Measurements from ENCODE around the gene CADM3. TPM values are rescaled to one million over a fixed set of nuclear protein-coding genes. Genes with fewer than 3 reads are reported as not detected.

The CADM3 gene
- polyA plus RNA-seq, 1 experiment, result 0.01 TPM

DNA sequence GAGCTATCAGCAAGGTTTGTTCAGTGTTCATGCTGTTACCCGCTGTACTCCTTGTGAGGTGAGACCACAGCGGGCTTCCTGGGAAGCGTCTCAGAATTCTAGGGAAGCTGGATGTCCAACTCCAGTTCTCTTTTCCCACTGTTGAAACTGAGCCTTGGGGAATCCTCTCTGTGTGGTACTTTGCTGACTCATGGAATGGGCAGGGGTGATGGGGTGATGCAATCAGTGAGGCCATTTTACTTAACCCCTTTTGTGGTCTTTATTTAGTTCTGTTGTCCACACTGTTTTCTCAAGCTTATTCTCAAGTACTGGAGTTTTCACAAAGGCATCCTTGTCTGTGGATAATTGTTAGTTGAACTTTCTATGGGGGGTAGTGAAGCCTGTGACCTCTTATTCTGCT is 75.9 kb downstream of the CADM3 start:
- DNase-seq (ENCODE audit: low read depth, low spot score), result no peak
- Histone ChIP-seq H3K4me3 (ENCODE audit: low read depth, low read length) (no peak overlapping the region), H3K27me3 (ENCODE audit: control insufficient read depth, insufficient read depth, low read length) (no peaks in the 10 kb centered on the region), H3K27ac (ENCODE audit: low read depth, low read length) (no peak overlapping the region), H3K9me3 (ENCODE audit: control insufficient read depth, insufficient read depth, low read length) (peaks cover 10% of the 10 kb centered on the region)
- POLR2A ChIA-PET, result no interaction called here
- TF ChIP-seq, protein P1, sequence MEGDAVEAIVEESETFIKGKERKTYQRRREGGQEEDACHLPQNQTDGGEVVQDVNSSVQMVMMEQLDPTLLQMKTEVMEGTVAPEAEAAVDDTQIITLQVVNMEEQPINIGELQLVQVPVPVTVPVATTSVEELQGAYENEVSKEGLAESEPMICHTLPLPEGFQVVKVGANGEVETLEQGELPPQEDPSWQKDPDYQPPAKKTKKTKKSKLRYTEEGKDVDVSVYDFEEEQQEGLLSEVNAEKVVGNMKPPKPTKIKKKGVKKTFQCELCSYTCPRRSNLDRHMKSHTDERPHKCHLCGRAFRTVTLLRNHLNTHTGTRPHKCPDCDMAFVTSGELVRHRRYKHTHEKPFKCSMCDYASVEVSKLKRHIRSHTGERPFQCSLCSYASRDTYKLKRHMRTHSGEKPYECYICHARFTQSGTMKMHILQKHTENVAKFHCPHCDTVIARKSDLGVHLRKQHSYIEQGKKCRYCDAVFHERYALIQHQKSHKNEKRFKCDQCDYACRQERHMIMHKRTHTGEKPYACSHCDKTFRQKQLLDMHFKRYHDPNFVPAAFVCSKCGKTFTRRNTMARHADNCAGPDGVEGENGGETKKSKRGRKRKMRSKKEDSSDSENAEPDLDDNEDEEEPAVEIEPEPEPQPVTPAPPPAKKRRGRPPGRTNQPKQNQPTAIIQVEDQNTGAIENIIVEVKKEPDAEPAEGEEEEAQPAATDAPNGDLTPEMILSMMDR (IDR thresholded peaks at IDR 0.05; ENCODE audit: low read depth, low read length), result no peak
- CTCF ChIA-PET, result no interaction called here

DNA sequence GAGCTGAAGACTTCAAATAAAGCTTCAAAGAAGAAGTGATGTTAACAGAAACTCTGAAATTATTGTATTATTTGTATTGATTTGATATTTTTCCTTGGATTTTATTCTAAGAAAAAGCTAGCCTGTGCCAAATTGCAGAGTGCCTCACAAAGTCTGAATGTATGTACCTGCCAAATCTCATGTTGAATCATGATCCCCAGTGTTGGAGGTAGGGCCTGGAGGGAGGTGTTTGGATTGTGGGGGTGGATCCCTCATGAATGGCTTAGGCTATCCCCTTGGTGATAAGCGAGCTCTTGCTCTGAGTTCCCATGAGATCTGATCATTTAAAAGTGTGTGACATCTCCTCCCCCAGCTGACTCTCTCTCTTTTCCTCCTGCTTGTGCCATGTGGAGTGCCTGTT is 76.9 kb downstream of the CADM3 start:
- Histone ChIP-seq H3K27me3 (ENCODE audit: control insufficient read depth, insufficient read depth, low read length) (no peaks in the 10 kb centered on the region), H3K27ac (ENCODE audit: low read depth, low read length) (no peak overlapping the region), H3K4me3 (ENCODE audit: low read depth, low read length) (no peak overlapping the region), H3K9me3 (ENCODE audit: control insufficient read depth, insufficient read depth, low read length) (peaks cover 14% of the 10 kb centered on the region)
- TF ChIP-seq, protein P1 (IDR thresholded peaks at IDR 0.05; ENCODE audit: low read depth, low read length), result no peak
- ChIA-PET POLR2A (no interaction called here), CTCF (interaction anchor here (0.9 to 1.4 kb wide), 2 partner anchors 33 to 35 kb away, joined by 3 to 5 read pairs; no protein-coding TSS in a partner anchor)
- DNase-seq (ENCODE audit: low read depth, low spot score), result no peak

DNA sequence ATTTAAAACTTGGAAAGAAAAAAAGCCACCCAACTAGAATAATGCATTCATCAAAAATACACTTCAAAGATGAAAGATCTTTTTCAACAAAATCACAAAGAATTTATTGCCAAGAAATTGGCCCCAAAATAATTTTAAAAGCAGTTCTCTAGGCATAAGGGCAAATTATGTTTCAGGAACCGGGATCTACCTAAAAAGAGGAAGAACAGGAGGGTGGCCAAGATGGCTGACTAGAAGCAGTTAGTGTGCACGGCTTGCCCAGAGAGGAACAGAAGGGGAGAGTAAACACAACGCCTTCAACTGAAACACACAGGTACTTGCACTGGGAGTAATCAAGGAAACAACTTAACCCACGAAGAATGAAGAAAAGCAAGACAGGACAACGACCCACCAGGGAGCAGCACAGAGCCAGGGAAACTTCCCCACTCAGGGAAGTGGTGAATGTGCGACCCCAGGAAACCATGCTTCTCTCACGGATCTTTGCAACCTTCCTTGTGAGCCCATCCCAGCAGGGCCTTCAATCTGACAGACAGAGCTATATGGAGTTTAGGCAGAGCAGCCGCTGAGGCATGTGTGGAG is 79.3 kb downstream of the CADM3 start:
- no peaks in the 10 kb centered on the region for H3K27me3 ChIP-seq (ENCODE audit: control insufficient read depth, insufficient read depth, low read length)

More for the DNA sequence above, 79.3 kb downstream of the CADM3 start:
- ChIA-PET CTCF (no interaction called here), POLR2A (no interaction called here)
- Histone ChIP-seq H3K27ac (ENCODE audit: low read depth, low read length) (no peak overlapping the region), H3K4me3 (ENCODE audit: low read depth, low read length) (no peak overlapping the region), H3K9me3 (ENCODE audit: control insufficient read depth, insufficient read depth, low read length) (peaks cover 14% of the 10 kb centered on the region)
- DNase-seq (ENCODE audit: low read depth, low spot score), result no peak
- TF ChIP-seq, protein P1 (IDR thresholded peaks at IDR 0.05; ENCODE audit: low read depth, low read length), result no peak

Small RNA genes within 50 kb of the gene (small RNA-seq; reads per million reads assigned to genes)
- not detected for gene RNA5SP60 (ENCODE audit: insufficient read length, low read depth)

Other genes with a start within 250 kb of the CADM3 start
- not detected in 2 replicates for gene PYHIN1, start 240.1 kb upstream of the CADM3 start, polyA plus RNA-seq (2011; rRNA removed)
- gene IFI16, start 161.7 kb upstream of the CADM3 start, polyA plus RNA-seq (2011; rRNA removed), result 134 and 179 TPM in 2 replicates
- not detected in 2 replicates for gene AIM2, start 94.8 kb upstream of the CADM3 start, polyA plus RNA-seq (2011; rRNA removed)
- not detected in 2 replicates for gene ACKR1, start 33.3 kb downstream of the CADM3 start, polyA plus RNA-seq (2011; rRNA removed)
- gene FCER1A, start 130.7 kb downstream of the CADM3 start, polyA plus RNA-seq (2011; rRNA removed), result not detected in 2 replicates

Data from AG04450 (cell line).